Measurements from ENCODE around the gene LKAAEAR1. TPM values are rescaled to one million over a fixed set of nuclear protein-coding genes. Genes with fewer than 3 reads are reported as not detected.

LKAAEAR1 gene
- total and polyA plus RNA-seq, 9 of the 15 experiments (the other 6 are each of a cell fraction or from before 2014, with no cell fraction given): not detected

- Histone ChIP-seq H3K27ac (ENCODE audit: extremely low read depth, low read depth, low read length) (no peak overlapping the region), H3K9ac (ENCODE audit: insufficient read depth in 1 of 2, low read depth in 2 of 2, low read length in 2 of 2) (no peak overlapping the region), H3K36me3 (ENCODE audit: control insufficient read depth, insufficient read depth, low read length) (peaks cover 8% of the 10 kb centered on the region; the same call in 1 of the 3 replicates), H4K20me1 (replicated peaks; ENCODE audit: control insufficient read depth, insufficient read depth, low read length) (no peaks in the 10 kb centered on the region), H2AFZ (ENCODE audit: low read depth, low read length) (no peak overlapping the region), H3K9me1 (ENCODE audit: control insufficient read depth, insufficient read depth, low read length) (no peaks in the 10 kb centered on the region), H3K4me3 (no peak overlapping the region), H3K27me3 (ENCODE audit: control insufficient read depth in 2 of 2, insufficient read depth in 2 of 2, low read length in 2 of 2) (no peaks in the 10 kb centered on the region), H3K79me2 (ENCODE audit: control insufficient read depth, insufficient read depth, low read length) (peaks cover 10% of the 10 kb centered on the region; the same call in 2 of the 3 replicates), H3K4me1 (replicated peaks in 1 of 2; ENCODE audit: control insufficient read depth in 2 of 2, insufficient read depth in 2 of 2, low read length in 2 of 2) (peaks cover 13 to 82% of the 10 kb centered on the region in 2 experiments; a peak in 4 of 5 replicates), H3K9me3 (replicated peaks; ENCODE audit: control insufficient read depth, insufficient read depth, low read depth, low read length) (no peaks in the 10 kb centered on the region), H3K4me2 (ENCODE audit: insufficient read depth, low read length) (no peak overlapping the region)
- WGBS (ENCODE audit: insufficient coverage, low coverage, missing lambda C conversion rate): 82% methylated on average over 7 of the region's 12 CpGs
- intact Hi-C loops (cut with micrococcal nuclease): no loop called here
- no peak for FAIRE-seq
- BruUV-seq (replicated peaks): no TSS peak
- no peak for ATAC-seq
- ChIA-PET CTCF (ENCODE audit: low intra/inter-chr PET ratio) (no interaction called here), POLR2A (no interaction called here)
- TF ChIP-seq ZNF384 (IDR thresholded peaks at IDR 0.05; ENCODE audit: low read depth, low read length) (no peak), MTA2 (IDR thresholded peaks at IDR 0.05; ENCODE audit: low read depth) (no peak), ELF1 (tag; IDR thresholded peaks at IDR 0.05) (no peak), C11orf30 (IDR thresholded peaks at IDR 0.05; ENCODE audit: low read depth) (no peak), RFX7 (CRISPR knock-in tag; IDR thresholded peaks at IDR 0.05) (no peak), ZNF444 (CRISPR knock-in tag; IDR thresholded peaks at IDR 0.05) (no peak), MAZ (CRISPR knock-in tag; conservative IDR thresholded peaks at IDR 0.05 in 1 of 2, IDR thresholded peaks at IDR 0.05 in 1 of 2) (no peak), ZNF217 (CRISPR knock-in tag; IDR thresholded peaks at IDR 0.05) (no peak)
- DNase-seq (ENCODE audit: extremely low read depth in 1 of 4, low spot score in 3 of 4): no peak
- in situ Hi-C loops (cut with MboI): no loop called here
Measured at GRCh38 chr20:64075556-64075955, 8.6 kb downstream of the LKAAEAR1 start.

Data from K562 (cell line).